CD4-positive, alpha-beta T cell treated with Interleukin-15 for 4 hours (primary cell): ENCODE results near the gene RFWD3.
"Not testable (repeated sequence)": the region's sequence is repeated elsewhere in the genome, so short reads cannot be mapped to it uniquely, and the experiment has no call there.

Source experiments
- DNase-seq: peaks from one replicate; pipeline ENCODE4 v3.0.0-alpha.2; 2020; ENCODE audit warnings: low spot score

The RFWD3 gene

DNA sequence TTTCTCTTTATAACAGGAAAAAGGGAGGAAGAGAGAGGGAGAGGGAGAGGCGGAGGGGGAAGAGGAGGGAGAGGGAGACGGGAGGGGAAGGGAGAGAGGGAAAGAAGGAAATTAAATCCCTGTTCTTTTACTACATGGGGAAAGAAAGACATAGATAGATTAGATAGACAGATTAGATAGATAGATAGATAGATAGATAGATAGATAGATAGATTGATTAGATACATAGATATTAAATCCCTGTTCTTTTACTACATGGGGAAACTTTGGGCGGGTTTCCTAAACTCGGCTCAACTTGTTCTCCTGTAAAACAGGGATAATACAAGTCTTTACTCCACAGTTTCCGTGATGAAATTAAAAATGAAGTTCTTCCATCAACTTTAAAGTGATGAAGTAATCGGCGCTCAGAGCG, 661 bp downstream of the RFWD3 start:
- no peak for DNase-seq

DNA sequence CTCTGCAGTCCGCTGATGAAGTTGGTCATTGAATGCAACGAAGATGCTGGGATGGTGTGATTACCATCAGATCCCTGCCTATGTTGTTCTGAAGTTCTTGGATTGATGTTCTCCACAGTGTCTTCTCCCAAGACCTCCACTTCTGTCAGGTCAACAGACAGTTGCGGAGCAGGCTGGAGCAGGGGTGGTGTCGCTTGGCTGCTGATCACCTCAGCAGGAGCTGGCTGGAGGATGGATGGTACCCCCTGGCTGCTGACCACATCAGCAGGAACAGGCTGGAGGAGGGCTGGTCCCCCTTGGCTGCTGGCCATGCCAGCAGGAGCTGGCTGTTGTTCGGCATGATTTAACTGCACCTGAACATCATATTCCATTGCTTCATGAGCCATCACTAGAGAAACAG, 5.6 kb downstream of the RFWD3 start:
- DNase-seq, result no peak

DNA sequence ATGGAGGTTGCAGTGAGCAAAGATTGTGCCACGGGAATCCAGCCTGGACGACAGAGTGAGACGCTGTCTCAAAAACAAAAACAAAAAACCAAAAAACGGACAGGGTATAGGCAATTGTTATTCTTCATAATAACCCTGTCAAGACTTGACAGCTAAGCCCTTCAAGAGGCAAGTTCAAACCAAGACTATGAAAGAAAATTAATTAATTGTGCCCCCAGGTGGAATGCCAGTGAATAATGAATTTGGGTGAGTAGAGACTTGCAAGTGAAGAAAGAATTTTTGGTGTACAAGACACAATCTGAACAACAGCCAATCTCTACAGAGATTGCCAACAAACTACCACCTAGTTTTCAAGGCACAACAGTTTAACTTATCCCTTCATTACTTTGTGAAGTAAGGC, 6.3 kb downstream of the RFWD3 start:
- no peak for DNase-seq

DNA sequence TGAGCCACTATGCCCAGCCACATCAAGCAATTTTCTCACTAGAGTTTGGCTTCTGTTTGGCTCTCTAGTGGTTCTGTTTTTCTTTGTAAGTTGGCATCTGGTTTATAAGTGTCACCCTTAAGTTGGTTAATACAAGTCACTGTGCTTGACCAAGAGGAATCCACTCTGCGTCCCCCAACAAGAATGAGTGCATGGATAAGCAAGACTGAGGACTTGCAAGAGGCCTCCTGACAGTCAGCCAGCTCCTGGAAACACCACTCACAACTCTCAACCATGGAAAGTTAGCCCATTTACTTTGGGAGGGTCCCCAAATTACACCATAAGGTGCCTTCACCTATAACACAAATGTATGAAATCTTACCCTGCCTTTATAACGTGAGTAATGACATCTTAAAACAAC, 7.6 kb downstream of the RFWD3 start:
- no peak for DNase-seq

DNA sequence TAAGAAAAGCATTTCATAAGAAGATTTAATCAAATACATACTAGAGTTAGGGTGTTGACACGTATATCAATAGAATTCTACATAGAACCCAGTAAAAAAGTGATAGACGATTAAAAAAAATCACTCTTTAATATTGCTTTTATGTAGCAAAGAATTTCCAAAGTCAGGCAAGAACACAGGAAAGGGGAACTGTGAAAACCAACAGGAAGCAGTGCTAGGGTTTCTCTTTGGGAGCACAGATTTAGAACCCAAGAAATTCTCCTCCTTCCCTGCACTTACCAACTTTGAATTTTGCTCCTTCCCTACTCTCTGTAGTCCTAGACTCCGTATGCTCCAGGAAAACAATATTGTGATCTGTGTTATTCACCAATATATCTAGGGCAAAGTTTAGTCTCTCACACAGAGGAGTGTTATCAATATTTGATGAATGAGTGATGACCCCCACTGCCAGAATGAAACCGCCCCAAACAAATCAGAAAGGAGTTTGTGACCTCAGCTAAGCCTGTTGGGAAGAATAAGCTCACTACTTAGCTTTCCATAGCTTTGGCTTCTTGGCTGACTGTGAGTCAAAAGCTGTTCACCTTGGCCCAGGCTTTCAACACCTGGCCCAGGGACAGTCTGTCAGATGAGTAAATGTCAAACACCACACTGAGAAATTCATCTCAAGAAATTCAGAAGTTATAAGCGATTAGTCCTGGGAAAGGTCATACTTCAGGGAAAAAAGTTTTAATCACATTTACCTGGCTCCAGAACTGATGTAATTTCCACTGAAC, 8.6 kb downstream of the RFWD3 start:
- DNase-seq, result no peak

DNA sequence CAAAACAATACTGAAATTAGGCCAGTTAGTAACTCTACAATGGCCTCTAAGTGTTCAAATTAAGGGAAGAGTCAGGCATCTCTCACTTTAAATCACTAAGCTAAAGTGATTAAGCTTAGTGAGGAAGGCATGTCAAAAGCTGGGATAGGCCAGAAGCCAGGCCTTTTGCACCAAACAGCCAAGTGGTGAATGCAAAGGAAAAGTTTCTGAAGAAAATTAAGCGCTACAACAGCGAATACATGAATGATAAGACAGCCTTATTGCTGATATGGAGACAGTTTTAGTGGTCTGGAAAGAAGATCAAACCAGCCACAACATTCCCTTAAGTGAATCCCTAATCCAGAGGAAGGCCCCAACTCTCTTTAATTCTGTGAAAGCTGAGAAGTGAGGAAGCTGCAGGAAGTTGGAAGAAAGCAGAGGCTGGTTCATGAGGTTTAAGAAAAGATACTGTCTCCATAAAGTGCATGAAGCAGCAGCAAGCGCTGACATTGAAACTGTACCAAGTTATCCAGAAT, 12.1 kb downstream of the RFWD3 start:
- DNase-seq, result no peak

DNA sequence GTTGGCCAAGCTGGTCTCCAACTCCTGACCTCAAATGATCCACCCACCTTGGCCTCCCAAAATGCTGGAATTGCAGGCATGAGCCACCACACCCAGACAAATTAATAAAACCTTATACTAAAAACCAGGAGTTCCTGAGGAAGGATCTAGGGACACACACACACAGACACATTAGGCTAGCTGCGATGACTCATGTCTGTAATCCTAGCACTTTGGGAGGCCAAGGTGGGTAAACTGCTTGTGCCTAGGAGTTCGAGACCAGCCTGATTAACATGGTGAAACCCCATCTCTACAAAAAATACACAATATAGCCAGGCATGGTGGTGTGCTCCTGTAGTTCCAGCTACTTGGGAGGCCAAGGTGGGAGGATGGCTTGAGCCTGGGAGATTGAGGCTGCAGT, 13.8 kb downstream of the RFWD3 start:
- not testable (repeated sequence) for DNase-seq

DNA sequence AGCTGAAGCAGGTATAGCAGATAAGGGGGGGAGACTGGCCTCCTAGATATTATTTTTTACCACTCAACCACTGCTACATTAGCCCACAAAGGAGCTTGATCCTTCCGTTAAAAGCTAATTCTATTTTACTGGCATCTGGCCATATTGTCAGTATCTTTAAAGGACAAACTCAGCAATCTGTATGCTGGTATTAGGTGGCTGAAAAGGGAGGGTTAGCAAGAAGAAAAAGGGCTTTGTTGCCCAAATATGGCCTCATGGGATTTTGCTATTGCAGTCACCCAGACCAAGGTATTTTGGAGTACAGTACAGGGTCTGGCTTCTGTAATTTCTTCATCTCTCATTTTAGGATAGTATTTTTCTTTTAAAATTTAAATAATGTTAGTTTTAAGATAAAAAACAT, 14.4 kb downstream of the RFWD3 start:
- DNase-seq, result no peak

DNA sequence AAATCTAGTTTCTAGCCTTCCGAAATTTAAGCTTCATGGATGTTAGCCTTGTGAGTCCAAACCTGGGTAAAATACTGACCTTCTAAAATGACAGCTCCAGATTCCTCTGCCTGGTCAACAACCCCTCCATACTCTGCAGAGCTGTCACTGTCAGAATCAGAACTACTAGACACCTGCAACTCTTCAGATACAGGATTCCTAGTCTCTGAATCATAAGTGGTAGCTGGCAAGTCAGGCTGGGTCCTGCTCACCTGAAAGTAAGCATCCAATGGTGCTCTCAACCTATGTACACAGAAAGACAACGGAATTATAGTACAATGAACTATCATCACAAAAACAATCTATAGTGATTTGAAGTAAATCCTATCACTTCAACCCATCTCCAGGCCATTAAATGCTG, 14.8 kb downstream of the RFWD3 start:
- no peak for DNase-seq

DNA sequence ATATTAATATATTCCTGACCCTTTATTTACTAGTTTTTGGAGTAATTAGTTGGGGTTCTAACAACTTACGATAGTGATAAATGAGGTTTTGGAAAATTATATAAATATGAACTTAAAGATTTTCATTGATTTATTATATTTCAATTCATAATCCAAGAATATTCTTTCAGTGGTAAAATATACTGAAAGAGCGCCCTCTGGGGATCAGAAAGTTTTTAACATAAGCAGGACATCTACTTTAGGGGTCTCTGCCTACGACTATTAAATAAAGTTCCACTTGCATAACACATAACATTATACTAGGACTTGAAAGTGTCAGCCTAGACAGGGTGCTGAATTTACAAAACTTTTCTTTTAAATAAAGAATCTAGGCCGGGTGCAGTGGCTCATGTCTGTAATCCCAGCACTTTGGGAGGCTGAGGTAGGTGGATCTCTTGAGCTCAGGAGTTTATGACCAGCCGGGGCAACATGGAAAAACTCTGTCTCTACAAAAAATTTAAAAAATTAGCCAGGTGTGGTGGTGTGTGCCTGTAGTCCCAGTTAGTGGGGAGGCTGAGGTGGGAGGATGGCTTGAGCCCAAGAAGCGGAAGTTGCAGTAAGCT, 15.6 kb downstream of the RFWD3 start:
- peak; percentile 25 for DNase-seq

DNA sequence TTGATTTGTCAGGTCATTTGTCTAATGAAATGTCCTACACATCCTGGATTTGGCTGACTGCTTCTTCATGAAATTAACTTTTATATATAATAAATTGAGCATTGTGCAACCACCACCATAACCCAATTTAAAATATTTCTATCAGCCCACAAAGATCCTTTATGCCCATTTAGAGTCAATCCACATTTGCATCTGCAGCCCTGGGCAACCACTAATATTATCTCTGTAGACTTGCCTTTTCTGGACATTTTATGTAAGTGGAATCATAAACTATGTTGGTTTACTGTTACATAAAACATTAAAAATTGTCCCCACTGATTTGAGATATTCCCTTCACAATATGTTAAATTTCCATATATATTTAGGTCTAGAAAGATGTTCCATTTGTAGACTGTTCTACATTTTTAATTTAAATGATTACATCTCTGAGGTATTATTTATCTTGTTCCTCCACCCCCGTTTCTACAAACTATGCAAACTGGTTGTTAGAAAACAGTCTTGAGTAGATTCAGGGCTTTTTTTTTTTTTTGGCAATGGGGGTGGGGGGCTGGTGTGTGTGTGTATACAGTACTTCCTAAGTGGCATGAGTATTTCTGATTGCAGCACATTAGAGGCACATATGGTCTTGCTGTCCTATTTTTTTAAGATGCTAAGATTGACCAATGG, 16.7 kb downstream of the RFWD3 start:
- no peak for DNase-seq

DNA sequence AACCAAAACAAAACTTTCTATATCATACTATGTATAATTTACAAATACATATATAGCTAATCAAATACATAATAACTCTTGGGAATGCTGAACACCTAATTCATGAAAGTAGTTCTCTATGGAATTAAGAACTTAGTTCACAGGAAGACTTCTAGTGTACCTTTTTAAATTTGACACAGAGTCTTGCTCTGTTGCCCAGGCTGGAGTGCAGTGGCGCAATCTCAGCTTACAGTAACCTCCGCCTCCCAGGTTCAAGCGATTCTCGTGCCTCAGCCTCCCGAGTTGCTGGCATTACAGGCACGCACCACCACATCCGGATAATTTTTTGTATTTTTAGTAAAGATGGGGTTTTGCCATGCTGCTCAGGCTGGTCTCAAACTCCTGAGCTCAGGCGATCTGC, 24.7 kb downstream of the RFWD3 start:
- no peak for DNase-seq

DNA sequence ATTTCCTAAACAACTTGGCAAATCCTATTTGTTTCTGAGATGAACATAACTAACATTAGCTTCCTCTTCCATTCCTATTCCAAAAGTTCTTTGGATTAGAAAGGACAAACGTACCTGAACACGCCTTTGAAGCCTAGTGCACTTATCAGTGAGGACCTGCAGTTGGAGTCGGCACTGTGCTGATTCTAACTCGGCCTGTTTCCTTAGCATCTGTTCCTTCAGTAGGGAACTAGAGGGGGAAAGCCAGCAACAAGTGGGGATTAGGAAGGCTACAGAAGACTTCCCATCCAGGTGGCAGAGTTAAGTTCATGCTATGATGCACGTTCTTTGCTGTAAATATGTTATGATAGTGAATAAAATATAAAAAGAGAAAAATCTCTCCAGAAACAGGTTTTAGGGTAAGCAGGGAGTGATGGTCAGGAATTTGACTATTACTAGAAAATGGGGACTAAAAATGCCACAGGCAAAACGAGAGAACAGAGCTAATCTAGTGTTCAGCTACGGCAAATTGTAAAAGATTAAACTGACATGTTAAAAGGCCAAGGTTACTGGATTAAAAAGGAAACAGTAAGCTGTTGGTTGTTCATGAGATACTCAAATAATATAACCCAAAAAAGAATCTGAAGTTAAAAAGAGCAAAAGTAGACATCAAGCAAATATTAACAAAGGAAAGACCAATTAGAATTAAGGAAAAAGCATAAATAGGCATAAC, 28.8 kb downstream of the RFWD3 start:
- DNase-seq, result no peak

DNA sequence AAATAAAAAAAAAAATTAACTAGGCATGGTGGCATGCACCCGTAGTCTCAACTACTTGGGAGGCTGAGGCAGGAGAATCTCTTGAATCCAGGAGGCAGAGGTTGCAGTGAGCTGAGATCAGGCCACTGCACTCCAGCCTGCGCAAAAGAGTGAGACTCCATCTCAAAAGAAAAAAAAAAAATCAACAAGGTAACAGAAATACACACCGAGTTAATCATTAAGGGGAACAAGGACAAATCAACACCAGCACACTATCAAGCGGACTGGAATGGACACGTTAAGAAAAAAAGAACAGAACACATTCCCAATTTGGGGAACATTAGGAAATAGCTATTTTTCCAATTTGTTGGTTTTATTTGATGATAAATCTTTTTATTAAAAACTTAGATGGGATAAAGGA, 31.4 kb downstream of the RFWD3 start:
- no peak for DNase-seq

DNA sequence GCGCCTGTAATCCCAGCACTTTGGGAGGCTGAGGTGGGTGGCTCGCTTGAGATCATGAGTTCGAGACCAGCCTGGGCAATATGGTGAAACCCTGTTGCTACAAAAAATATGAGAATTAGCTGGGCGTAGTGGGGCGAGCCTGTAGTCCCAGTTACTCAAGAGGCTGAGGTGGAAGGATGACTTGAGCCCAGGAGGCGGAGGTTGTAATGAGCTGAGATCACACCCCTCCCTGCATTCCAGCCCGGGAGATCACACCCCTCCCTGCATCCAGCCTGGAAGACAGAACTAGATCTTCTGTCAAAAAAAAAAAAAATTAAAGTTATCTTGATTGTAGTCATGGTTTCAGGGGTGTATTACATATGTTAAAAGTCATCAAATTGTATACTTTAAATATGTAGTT, 33.0 kb downstream of the RFWD3 start:
- DNase-seq, result no peak

DNA sequence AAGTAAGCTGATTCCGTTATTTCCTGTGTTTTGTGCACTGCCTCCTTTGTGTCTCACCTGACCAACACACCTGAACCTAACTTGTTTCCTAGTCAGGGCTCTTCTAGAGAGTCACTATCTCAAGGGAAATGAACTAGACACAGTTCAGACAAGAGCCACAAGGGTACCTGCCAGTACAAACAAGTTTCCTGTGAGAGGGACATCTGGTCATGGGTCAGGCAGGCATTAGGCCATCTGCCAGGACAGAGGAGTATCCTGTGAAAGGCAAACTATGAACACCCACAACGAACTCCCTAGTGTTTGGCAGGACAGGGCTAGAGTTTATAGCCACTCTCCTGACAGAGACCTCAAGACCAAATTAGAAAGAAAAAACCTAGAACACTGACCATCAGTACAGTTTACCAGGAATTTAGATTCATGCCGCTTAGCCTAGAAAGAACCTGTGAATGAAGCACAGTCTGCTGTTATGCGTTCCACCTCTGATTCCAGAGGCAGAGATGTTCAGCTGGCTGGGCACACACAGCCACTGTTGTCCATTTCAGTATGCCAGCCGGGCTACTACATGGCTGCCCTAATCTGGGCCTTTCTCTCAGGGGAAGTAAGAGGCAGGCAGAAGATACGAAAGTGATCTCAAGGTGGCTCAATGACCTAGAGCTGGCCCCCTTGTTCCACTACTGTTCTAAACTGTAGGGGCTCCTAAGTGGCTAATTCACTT, 39.0 kb downstream of the RFWD3 start:
- DNase-seq, result no peak

DNA sequence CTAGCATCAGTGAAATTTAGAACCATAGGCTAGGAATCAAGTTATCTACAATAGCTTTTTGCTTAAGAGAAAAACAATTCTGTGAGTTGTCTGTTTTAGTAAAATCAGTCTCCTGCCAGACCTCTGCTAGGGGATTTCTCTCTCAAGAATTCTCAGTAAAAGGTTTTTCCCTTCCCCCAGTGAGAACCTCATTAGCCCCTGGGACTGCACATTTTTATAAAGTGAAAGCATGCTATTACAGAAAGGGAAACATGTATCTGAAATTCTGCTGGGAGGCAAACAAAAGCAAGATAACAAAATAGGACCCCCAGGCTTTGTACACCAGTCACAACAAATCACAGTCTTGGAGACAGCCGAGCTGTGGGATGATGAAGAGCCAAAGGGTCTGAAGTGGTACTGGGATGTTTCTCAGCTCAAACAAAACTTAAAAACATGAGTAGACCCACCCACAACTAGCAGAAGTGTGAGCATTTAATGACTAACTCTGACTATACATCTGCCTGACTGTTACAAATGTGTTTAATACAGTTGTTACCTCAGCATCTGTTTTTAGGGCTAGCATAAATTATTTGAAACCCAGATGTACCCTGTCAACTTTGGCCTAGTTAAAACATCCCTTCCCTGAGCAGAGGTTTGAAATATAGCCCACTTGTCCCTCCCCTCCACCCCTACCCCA, 39.8 kb downstream of the RFWD3 start:
- DNase-seq, result no peak

DNA sequence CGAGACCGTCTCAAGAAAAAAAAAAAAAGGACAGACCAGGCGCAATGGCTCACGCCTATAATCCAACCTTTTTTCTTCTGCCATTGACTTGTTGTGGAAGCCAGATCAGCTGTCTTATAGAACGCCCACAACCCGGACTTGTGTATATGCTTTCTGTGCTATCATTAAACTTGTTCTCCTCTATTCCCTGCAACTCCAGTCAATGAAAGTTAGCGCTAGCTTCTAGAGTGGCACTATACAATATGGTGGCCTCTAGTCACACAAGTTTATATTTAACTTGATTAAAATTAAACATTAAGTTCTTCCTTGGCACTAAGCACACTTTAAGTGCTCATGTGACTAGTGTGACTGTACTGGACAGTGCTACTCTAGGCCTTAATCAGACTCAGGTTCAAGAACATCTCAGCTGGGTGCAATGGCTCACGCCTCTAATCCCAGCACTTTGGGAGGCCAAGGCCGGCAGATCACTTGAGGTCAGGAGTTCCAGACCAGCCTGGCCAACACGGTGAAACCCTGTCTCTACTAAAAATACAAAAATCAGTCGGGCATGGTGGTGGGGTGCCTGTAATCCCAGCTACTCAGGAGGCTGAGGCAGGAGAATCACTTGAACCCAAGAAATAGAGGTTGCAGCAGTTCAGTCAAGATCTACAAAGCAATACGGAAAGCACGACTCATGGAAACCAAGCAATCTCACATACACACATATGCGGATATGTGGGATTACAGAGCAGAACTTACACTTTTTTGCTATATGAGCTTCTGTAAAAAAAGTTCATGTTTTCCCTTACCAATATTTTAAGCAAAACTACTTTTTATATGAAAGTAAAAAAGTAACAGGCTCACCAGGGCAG, 41.0 kb downstream of the RFWD3 start:
- DNase-seq, result no peak

DNA sequence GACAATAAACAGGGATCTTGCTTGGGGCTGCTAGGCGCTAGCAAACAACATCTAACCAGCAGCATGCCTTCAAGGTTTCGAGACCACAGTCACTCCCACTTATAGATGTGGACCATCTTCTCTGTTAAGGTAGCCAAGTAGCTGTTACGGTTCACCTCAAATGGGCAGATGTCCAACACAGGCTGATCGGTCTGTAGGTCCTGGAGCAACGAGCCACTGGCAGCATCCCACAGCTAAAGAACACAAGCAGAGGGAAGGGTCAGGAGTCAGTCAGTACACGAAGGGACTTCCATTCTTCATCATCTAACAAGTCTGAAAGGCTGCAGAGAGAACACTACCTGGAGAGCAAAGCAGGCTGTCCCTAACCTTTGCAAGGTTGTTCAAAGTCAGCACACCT, 42.8 kb downstream of the RFWD3 start:
- no peak for DNase-seq

DNA sequence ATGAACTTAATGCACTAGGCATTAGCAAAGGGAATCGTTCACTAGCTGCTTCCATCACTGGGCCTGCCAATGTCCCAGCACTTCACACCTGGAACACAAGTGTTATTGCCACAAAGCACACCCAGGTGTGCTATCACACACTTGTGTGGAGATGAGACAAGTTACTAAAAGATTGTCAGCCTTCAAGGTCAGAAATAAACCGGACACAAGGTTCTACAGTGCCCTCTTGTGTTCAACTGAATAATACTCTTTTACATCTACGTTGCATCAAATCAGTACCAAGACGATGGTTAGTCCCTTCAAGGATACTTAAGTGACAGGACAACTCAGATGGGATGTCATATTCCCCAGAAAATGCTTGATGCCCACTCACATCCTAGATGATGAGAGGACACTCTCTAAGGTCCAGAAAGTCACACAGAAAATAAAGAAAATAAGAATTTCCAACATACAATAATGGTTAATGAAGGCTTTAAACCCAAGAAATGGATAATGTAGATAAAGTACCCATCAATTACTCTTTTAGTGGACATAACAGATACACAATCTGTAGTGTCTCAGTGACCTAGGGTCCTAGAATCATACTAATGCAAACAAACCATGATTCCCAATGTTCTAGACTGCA, 43.4 kb downstream of the RFWD3 start:
- peak; percentile 60 for DNase-seq
